Effector memory CD4-positive, alpha-beta T cell (primary cell): ENCODE data around the gene CCDC7.
"Not testable (repeated sequence)": the region's sequence is repeated elsewhere in the genome, so short reads cannot be mapped to it uniquely, and the experiment has no call there.

Source experiments
- DNase-seq, 3 donors: peaks; one replicate each; pipeline ENCODE4 v3.0.0-alpha.2; 2020
- H3K27ac ChIP-seq: 2 replicates; pipeline ENCODE4 v1.7.0; 2013; ENCODE audit warnings: mild to moderate bottlenecking, low read length, moderate library complexity; ENCODE audit not compliant: insufficient read depth, poor library complexity, severe bottlenecking
- H3K27me3 ChIP-seq: replicated peaks from 2 replicates; pipeline ENCODE4 v1.7.0; 2013; ENCODE audit warnings: mild to moderate bottlenecking, low read length; ENCODE audit not compliant: insufficient read depth, control insufficient read depth, poor library complexity, severe bottlenecking
- H3K36me3 ChIP-seq: 2 replicates; pipeline ENCODE4 v1.7.0; 2013; ENCODE audit warnings: mild to moderate bottlenecking, low read length, moderate library complexity; ENCODE audit not compliant: control insufficient read depth, insufficient read depth
- H3K4me1 ChIP-seq: 2 replicates; pipeline ENCODE4 v1.7.0; 2013; ENCODE audit warnings: low read length, mild to moderate bottlenecking; ENCODE audit not compliant: control insufficient read depth, insufficient read depth, poor library complexity, severe bottlenecking
- H3K4me3 ChIP-seq: 2 replicates; pipeline ENCODE4 v1.7.0; 2013; ENCODE audit warnings: low read length, low read depth, mild to moderate bottlenecking; ENCODE audit not compliant: insufficient read depth, poor library complexity, severe bottlenecking
- H3K9me3 ChIP-seq: 2 replicates; pipeline ENCODE4 v1.7.0; 2013; ENCODE audit warnings: mild to moderate bottlenecking, low read length, moderate library complexity; ENCODE audit not compliant: control insufficient read depth

The CCDC7 gene

DNA sequence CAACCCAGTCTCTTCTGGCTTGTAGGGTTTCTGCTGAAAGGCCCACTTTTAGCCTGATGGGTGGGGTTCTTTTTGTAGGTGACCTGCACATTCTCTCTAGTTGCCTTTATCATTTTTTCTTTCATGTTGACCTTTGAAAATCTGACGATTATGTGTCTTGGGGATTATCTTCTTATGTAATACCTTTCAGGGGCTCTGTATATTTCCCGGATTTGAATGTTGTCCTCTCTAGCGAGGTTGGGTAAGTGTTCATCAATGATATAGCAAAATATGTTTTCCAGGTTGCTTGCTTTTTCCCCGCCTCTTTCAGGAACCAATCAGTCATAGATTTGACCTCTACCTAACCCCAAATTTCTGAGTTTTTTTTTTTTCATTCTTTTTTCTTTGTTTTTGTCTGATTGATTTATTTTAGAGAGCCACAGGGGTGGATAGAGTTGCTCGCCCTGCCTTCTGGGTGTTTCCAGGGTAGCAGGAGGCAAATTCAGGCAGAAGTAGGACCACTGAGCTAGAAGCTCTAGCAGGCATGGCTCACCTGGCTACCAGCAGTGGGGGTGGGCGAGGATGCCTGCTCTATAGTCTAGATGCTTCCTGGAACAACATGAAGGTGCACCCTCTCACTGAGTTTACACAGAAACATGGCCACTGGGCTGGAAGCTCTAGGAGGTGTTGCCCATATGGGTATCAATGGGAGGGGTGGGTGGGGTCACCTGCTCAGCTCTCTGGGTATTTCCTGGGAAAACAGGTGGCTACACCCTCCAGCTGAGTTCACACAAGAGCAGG is 94.9 kb downstream of the CCDC7 start:
- H3K9me3 ChIP-seq: no peaks in the 10 kb centered on the region
- DNase-seq: no peak
- H3K27ac ChIP-seq: no peak overlapping the region
- H3K4me1 ChIP-seq: no peaks in the 10 kb centered on the region
- H3K4me3 ChIP-seq: no peak overlapping the region
- no peaks in the 10 kb centered on the region for H3K27me3 ChIP-seq
- H3K36me3 ChIP-seq: no peaks in the 10 kb centered on the region

DNA sequence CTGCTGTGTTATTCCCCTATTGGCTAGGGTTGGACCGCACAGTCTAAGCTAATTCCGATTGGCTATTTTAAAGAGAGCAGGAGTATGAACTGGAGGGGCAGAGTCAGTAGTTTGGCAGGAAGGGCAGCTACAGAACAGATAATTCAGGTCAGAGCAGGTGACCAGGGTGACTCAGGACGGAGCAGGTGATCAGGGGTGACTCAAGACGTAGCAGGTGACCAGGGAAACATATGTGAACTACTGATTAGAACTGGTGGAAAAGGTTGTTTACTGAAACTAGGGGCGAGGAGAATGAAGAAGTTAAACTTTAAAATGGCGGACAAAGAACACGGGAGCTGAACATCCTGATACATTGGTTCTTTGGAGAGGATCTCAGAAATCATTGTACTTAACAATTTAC is 102.3 kb downstream of the CCDC7 start:
- Histone ChIP-seq H3K27ac (no peak overlapping the region), H3K27me3 (no peaks in the 10 kb centered on the region), H3K4me1 (no peaks in the 10 kb centered on the region), H3K36me3 (no peaks in the 10 kb centered on the region), H3K9me3 (no peaks in the 10 kb centered on the region), H3K4me3 (no peak overlapping the region)
- no peak for DNase-seq

DNA sequence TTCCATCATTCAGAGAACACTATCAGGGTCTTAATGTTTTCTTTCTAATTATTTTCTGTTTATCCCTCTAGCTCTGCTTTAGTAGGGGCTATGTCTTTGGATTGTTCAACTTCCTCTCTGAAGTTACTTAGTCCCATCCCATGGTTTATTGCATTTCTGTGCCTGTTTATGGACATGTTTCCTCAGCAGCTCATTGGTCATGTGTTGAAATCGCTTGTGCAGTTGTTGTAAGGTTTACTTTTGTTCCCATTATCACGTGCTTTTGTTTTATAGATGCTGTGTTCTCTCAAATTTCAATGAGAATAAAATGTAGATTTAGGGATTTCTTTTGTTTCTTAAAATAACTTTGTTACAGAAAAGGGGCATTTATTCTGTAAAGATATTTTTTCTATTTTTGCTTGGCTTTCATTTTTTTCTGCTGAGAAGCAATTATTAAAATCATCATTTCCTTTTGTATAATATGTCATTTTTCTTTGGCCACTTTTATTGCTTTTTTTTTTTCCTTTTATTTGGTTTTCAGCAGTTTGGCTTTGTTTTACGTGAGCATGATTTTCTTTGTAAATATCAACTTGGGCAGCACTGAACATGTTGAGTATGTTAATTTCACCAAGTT is 110.9 kb downstream of the CCDC7 start:
- no peak for DNase-seq
- H3K27ac ChIP-seq: no peak overlapping the region
- no peaks in the 10 kb centered on the region for H3K4me1 ChIP-seq
- no peaks in the 10 kb centered on the region for H3K27me3 ChIP-seq
- H3K36me3 ChIP-seq: no peaks in the 10 kb centered on the region
- no peaks in the 10 kb centered on the region for H3K9me3 ChIP-seq
- H3K4me3 ChIP-seq: no peak overlapping the region

DNA sequence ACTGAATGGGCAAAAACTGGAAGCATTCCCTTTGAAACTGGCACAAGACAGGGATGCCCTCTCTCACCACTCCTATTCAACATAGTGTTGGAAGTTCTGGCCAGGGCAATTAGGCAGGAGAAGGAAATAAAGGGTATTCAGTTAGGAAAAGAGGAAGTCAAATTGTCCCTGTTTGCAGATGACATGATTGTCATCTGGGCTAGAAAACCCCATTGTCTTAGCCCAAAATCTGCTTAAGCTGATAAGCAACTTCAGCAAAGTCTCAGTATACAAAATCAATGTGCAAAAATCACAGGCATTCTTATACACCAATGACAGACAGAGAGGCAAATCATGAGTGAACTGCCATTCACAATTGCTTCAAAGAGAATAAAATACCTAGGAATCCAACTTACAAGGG is 116.8 kb downstream of the CCDC7 start:
- H3K36me3 ChIP-seq, H3K27me3 ChIP-seq, DNase-seq, H3K4me3 ChIP-seq, H3K9me3 ChIP-seq, H3K4me1 ChIP-seq, H3K27ac ChIP-seq: not testable (repeated sequence)

DNA sequence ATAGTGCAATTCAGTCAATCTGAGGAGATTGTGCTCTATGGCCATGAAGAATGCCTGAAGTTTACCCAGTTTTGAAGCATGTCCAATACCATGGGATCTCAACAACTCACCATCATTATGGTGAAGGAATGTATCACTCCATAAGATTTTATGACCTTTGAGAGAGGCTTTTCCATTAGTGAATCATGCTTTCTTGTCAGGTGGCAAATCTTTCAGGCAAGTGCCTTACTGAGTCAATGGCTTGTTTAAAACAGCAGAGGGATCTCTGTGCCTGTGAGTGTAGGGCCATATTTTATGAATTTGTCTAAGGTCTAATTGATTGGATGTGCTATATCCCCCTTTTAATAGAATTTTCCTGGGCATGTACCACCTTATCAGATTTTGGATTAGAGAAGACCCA is 131.5 kb downstream of the CCDC7 start:
- Histone ChIP-seq H3K27me3 (no peaks in the 10 kb centered on the region), H3K9me3 (no peaks in the 10 kb centered on the region), H3K4me3 (no peak overlapping the region), H3K36me3 (no peaks in the 10 kb centered on the region), H3K4me1 (no peaks in the 10 kb centered on the region), H3K27ac (no peak overlapping the region)
- DNase-seq: no peak

DNA sequence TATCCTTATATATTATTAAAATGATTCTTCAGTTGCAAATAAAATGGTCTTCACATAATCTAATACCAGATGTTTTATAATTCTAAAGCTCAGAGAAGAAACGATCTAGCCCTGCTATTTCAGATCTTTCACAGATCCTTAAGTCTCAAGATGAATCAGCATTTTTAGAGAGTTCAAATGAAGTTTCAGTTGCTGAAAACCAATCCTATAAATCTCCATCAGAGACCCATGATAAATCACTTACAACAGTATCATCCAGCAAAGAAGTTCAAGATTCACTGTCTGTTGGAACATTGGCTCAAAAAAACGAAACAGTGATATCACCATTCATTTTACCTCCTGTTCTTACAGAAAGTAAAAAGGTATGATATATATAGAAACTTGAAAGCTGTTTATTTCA is 137.0 kb downstream of the CCDC7 start:
- no peaks in the 10 kb centered on the region for H3K4me1 ChIP-seq
- no peaks in the 10 kb centered on the region for H3K36me3 ChIP-seq

DNA sequence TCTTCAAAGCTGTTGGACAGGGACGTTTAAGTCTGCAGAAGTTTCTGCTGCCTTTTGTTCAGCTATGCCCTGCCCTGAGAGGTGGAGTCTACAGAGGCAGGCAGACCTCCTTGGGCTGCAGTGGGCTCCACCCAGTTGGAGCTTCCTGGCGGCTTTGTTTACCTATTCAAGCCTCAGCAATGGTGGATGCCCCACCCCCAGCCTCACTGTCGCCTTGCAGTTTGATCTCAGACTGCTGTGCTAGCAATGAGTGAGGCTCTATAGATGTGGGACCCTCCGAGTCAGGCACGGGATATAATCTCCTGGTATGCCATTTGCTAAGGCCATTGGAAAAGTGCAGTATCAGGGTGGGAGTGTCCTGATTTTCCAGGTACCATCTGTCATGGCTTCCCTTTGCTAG is 152.1 kb downstream of the CCDC7 start:
- H3K9me3 ChIP-seq, H3K4me3 ChIP-seq, DNase-seq, H3K36me3 ChIP-seq, H3K4me1 ChIP-seq, H3K27ac ChIP-seq, H3K27me3 ChIP-seq: not testable (repeated sequence)

More for the DNA sequence above, 137.0 kb downstream of the CCDC7 start:
- no peaks in the 10 kb centered on the region for H3K27me3 ChIP-seq
- no peak overlapping the region for H3K4me3 ChIP-seq
- H3K9me3 ChIP-seq: no peaks in the 10 kb centered on the region
- no peak overlapping the region for H3K27ac ChIP-seq
- no peak for DNase-seq

DNA sequence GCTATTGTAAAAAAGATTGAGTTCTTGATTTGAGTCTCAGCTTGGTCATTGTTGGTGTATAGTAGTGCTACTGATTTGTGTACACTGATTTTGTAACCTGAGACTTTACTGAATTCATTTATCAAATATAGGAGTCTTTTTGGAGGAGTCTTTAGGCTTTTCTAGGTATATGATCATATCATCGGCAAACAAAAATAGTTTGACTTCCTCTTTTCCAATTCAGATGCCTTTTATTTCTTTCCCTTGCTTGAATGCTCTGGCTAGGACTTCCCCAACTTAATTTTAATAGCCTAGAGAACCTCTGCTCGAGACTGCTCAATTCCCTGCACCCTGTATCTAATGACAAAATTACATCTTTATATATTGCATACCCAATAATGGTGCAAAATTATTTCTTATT is 154.4 kb downstream of the CCDC7 start:
- H3K36me3 ChIP-seq: no peaks in the 10 kb centered on the region
- H3K4me1 ChIP-seq: no peaks in the 10 kb centered on the region
- H3K9me3 ChIP-seq: no peaks in the 10 kb centered on the region
- no peak overlapping the region for H3K4me3 ChIP-seq
- DNase-seq: no peak
- H3K27me3 ChIP-seq: no peaks in the 10 kb centered on the region
- no peak overlapping the region for H3K27ac ChIP-seq

DNA sequence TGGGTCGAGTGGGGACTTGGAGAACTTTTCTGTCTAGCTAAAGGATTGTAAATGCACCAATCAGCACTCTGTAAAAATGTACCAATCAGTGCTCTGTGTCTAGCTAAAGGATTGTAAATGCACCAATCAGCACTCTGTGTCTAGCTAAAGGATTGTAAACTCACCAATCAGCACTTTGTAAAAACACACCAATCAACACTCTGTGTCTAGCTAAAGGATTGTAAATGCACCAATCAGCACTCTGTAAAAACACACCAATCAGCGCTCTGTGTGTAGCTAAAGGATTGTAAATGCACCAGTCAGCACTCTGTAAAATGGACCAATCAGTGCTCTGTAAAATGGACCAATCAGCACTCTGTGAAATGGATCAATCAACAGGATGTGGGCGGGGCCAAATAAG is 155.6 kb downstream of the CCDC7 start:
- H3K36me3 ChIP-seq, H3K4me3 ChIP-seq, H3K4me1 ChIP-seq, H3K27me3 ChIP-seq, DNase-seq, H3K27ac ChIP-seq, H3K9me3 ChIP-seq: not testable (repeated sequence)

DNA sequence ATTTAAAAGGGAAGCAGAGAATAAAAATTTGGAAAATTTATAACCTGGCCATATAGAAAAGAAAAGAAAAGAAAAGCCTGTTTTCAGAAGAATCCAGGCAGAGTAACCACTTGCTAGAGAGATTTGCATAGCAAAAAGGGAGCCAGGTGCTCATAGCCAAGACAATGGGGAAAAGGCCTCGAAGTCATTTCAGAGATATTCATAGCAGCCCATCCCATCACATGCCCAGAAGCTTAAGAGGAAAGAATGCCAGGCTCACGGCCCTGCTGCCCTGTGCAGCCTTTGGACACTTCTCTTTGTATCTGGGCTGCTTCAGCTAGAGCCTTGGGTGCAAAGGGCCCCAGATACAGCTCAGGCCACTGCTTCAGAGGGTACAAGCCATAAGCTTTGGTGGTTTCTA is 159.8 kb downstream of the CCDC7 start:
- Histone ChIP-seq H3K27me3 (no peaks in the 10 kb centered on the region), H3K4me3 (no peak overlapping the region), H3K36me3 (no peaks in the 10 kb centered on the region), H3K27ac (no peak overlapping the region), H3K4me1 (no peaks in the 10 kb centered on the region), H3K9me3 (no peaks in the 10 kb centered on the region)
- DNase-seq: no peak
